HepG2 (cell line): Measurements from ENCODE around the gene USP34. TPM values are rescaled to one million over a fixed set of nuclear protein-coding genes. Genes with fewer than 3 reads are reported as not detected.
A peak's percentile ranks its signal among the peaks of the same experiment; 100 is the strongest.

Experiments
- ATAC-seq: fragments of 200-7000 bp; cut with Tn5 transposase; 3 replicates; pipeline ENCODE4 v1.9.1; 2020; ENCODE audit warnings: mild to moderate bottlenecking, moderate library complexity
- BruUV-seq: library from RNA; stranded (reverse); fragments of 400-500 nt; replicated peaks from 2 replicates; lab custom pipeline; 2021; lab: Mats Ljungman, UMichigan
- CTCF ChIA-PET: fragments of 300-600 bp; formaldehyde crosslinking; extraction: SDS; loops from one replicate; lab custom pipeline; 2021; ENCODE audit warnings: low total read pairs, inconsistent platforms, low intra/inter-chr PET ratio; lab: Yijun Ruan, JAX
- POLR2A ChIA-PET: fragments of 350-600 bp; sonication (Branson Sonifier 250); formaldehyde crosslinking; loops from one replicate; lab custom pipeline; 2020; ENCODE audit warnings: antibody characterized with exemption, inconsistent platforms; lab: Yijun Ruan, JAX
- DNase-seq: peaks from one replicate; pipeline ENCODE4 v3.0.0-alpha.2; 2015; ENCODE audit warnings: low spot score
- FAIRE-seq: peaks from 3 replicates; lab custom pipeline; 2011; peaks lifted over from hg19 to GRCh38; lab: Jason Lieb, UNC
- H2AFZ ChIP-seq: one replicate; pipeline ENCODE4 v1.6.1; 2011; ENCODE audit warnings: low read length, inconsistent platforms
- H3K27ac ChIP-seq: fragments of 300-600 bp; 3 replicates; pipeline ENCODE4 v1.8.0; 2011; ENCODE audit warnings: mixed run types, mild to moderate bottlenecking, mixed read lengths, low read length, inconsistent platforms; ENCODE audit not compliant: insufficient read depth; ENCODE audit errors: extremely low read length
- H3K27me3 ChIP-seq, 2 experiments: fragments of 200-600 bp in 1 of 2; 2 replicates in 1 of 2; 3 replicates in 1 of 2; pipeline versions ENCODE4 v1.6.0 to v1.8.0; 2011; ENCODE audit warnings: low read length in 2 of 2, mild to moderate bottlenecking in 2 of 2, moderate library complexity in 2 of 2, inconsistent platforms in 1 of 2; ENCODE audit not compliant: insufficient read depth in 2 of 2, control insufficient read depth in 1 of 2
- H3K36me3 ChIP-seq, 2 experiments: fragments of 200-600 bp in 1 of 2; replicated peaks in 1 of 2; 2 replicates in 1 of 2; 3 replicates in 1 of 2; pipeline versions ENCODE4 v1.5.1 to v1.8.0; 2011; ENCODE audit warnings: low read length in 2 of 2, inconsistent platforms in 1 of 2; ENCODE audit not compliant: insufficient read depth in 2 of 2, control insufficient read depth in 1 of 2
- H3K4me1 ChIP-seq: 2 replicates; pipeline ENCODE4 v1.5.1; 2012; ENCODE audit warnings: low read length, inconsistent platforms; ENCODE audit not compliant: insufficient read depth
- H3K4me2 ChIP-seq: 2 replicates; pipeline ENCODE4 v1.6.0; 2011; ENCODE audit warnings: low read depth, low read length, inconsistent platforms
- H3K4me3 ChIP-seq, 3 experiments: fragments of 200-600 bp in 1 of 3; sonication (generic), shearing (Covaris generic) in 1 of 3; replicated peaks in 1 of 3; 2 replicates each; pipeline ENCODE4 v1.5.1; 2011 to 2016; ENCODE audit warnings: low read length in 3 of 3, inconsistent platforms in 2 of 3, low read depth in 2 of 3, mild to moderate bottlenecking in 2 of 3, control low read depth in 1 of 3, mixed read lengths in 1 of 3; ENCODE audit not compliant: insufficient read depth in 1 of 3
- H3K79me2 ChIP-seq: one replicate; pipeline ENCODE4 v1.6.1; 2011; ENCODE audit warnings: low read length, inconsistent platforms; ENCODE audit not compliant: insufficient read depth
- H3K9ac ChIP-seq: 2 replicates; pipeline ENCODE4 v1.6.0; 2011; ENCODE audit warnings: mild to moderate bottlenecking, low read depth, low read length, inconsistent platforms; ENCODE audit not compliant: insufficient read depth
- H3K9me3 ChIP-seq: 2 replicates; pipeline ENCODE4 v1.5.1; 2012; ENCODE audit warnings: mild to moderate bottlenecking, low read length
- H4K20me1 ChIP-seq: 2 replicates; pipeline ENCODE4 v1.6.0; 2011; ENCODE audit warnings: inconsistent platforms, mild to moderate bottlenecking, low read length, moderate library complexity; ENCODE audit not compliant: insufficient read depth
- CAMTA2 ChIP-seq: sonication (generic); formaldehyde crosslinking; IDR thresholded peaks from 2 replicates; pipeline ENCODE4 v1.4.0; 2020; ENCODE audit warnings: mild to moderate bottlenecking, missing genetic modification reagents, borderline replicate concordance
- GMEB1 ChIP-seq: sonication (generic); formaldehyde crosslinking; IDR thresholded peaks from 2 replicates; pipeline ENCODE4 v1.5.1; 2020; ENCODE audit warnings: missing genetic modification reagents, mild to moderate bottlenecking, borderline replicate concordance
- MAFF ChIP-seq: IDR thresholded peaks from 2 replicates; pipeline ENCODE4 v1.6.1; 2011; ENCODE audit warnings: low read depth, low read length, improper control_type of control experiment
- RBM22 ChIP-seq: fragments of 200-400 bp; formaldehyde crosslinking; optimal IDR thresholded peaks from 2 replicates; pipeline ENCODE3; 2017; ENCODE audit warnings: mild to moderate bottlenecking, low read length, moderate library complexity
- SALL1 ChIP-seq: sonication (generic); formaldehyde crosslinking; IDR thresholded peaks from 2 replicates; pipeline ENCODE4 v1.8.0; 2022; ENCODE audit warnings: mild to moderate bottlenecking, missing genetic modification reagents
- SNRNP70 ChIP-seq: fragments of 200-400 bp; formaldehyde crosslinking; IDR thresholded peaks from 2 replicates; pipeline ENCODE4 v1.6.1; 2017; ENCODE audit warnings: mild to moderate bottlenecking, low read depth, low read length, moderate library complexity
- TCF12 ChIP-seq, 2 experiments: fragments of 450-650 bp in 1 of 2; sonication (generic) in 1 of 2; formaldehyde crosslinking in 1 of 2; IDR thresholded peaks; 2 replicates each; pipeline versions ENCODE4 v1.6.1 to v1.8.0; 2017 to 2022; ENCODE audit warnings: antibody characterized with exemption in 1 of 2, mild to moderate bottlenecking in 1 of 2, missing genetic modification reagents in 1 of 2, moderate library complexity in 1 of 2
- ZFY ChIP-seq: sonication (generic); formaldehyde crosslinking; IDR thresholded peaks from 2 replicates; pipeline ENCODE4 v1.4.0; 2020; ENCODE audit warnings: missing genetic modification reagents
- ZNF331 ChIP-seq: sonication (generic); formaldehyde crosslinking; IDR thresholded peaks from 2 replicates; pipeline ENCODE4 v1.4.0; 2020; ENCODE audit warnings: missing genetic modification reagents
- ZNF562 ChIP-seq: sonication (generic); formaldehyde crosslinking; IDR thresholded peaks from 2 replicates; pipeline ENCODE4 v1.8.0; 2022; ENCODE audit warnings: missing genetic modification reagents, borderline replicate concordance
- WGBS: methylation state at CpG from one replicate; pipeline ENCODE4 v1.1.6; 2017; ENCODE audit warnings: low lambda C conversion rate; 5-methylcytosine and 5-hydroxymethylcytosine counted together
- in situ Hi-C: cut with HindIII; loops from 2 replicates; pipeline ENCODE4 v1.10.0; 2017; ENCODE audit warnings: low pct_unique_long_range_greater_than_20kb; ENCODE audit not compliant: extremely low pct_ligation_motif_present
- intact Hi-C: fragments of 100-400 bp; cut with micrococcal nuclease; formaldehyde crosslinking; loops from one replicate; pipeline ENCODE4 v1.10.0; 2022; ENCODE audit not compliant: unreplicated experiment
- polyA plus RNA-seq, 8 experiments: library from polyadenylated mRNA; depleted of rRNA in 3 of 8; stranded (reverse) in 7 of 8; unstranded in 1 of 8; fragments of >200 nt; fragmentation: Illumina TruSeq in 4 of 8; extraction: Trizol in 4 of 8; gene quantifications; 2 replicates each; pipeline versions ENCODE4 v1.2.1 to v1.2.3, GENCODE V29; 2011 to 2016; ENCODE audit warnings: low read depth in 4 of 8, missing spikeins in 1 of 8, mixed read lengths in 1 of 8; ENCODE audit not compliant: insufficient read depth in 1 of 8
- total RNA-seq, 5 experiments: library from RNA; depleted of rRNA; stranded (reverse); fragments of >200 nt; fragmentation: Illumina TruSeq; extraction: Trizol; gene quantifications; 2 replicates each; pipeline ENCODE4 v1.2.3, GENCODE V29; 2016; ENCODE audit warnings: low read depth in 1 of 5
- TF ChIP-seq, protein P1 (sequence below): sonication (generic); formaldehyde crosslinking; IDR thresholded peaks from 2 replicates; pipeline ENCODE4 v1.5.0; 2020; ENCODE audit warnings: mild to moderate bottlenecking, missing genetic modification reagents, borderline replicate concordance

Gene USP34
- total and polyA plus RNA-seq, 2 of the 13 experiments (the other 11 are each of a cell fraction or from before 2014, with no cell fraction given): 99.2 to 100 TPM

- H3K27ac ChIP-seq: no peak overlapping the region
- no peak for TF ChIP-seq SALL1 (CRISPR knock-in tag)
- peak; percentile 79 for TF ChIP-seq RBM22
- TF ChIP-seq ZNF562 (CRISPR knock-in tag): no peak
- TF ChIP-seq ZFY (CRISPR knock-in tag): no peak
- TF ChIP-seq TCF12 (IDR thresholded peaks at IDR 0.05): no peak
- TF ChIP-seq TCF12 (CRISPR knock-in tag; IDR thresholded peaks at IDR 0.05): no peak
- TF ChIP-seq MAFF: 0 out of 2 replicates have a peak, but pooled peaks have one; percentile 21
- TF ChIP-seq, all 625 proteins: peak for 2
- in situ Hi-C loops: no loop called here
- no peaks in the 10 kb centered on the region for H4K20me1 ChIP-seq
- no peaks in the 10 kb centered on the region for H3K79me2 ChIP-seq
- peaks cover 8 to 57% of the 10 kb centered on the region in 2 experiments; a peak in 4 of 5 replicates for H3K36me3 ChIP-seq
- H3K27me3 ChIP-seq: no peaks in the 10 kb centered on the region
- no peaks in the 10 kb centered on the region for H3K9me3 ChIP-seq
- no peaks in the 10 kb centered on the region for H3K4me1 ChIP-seq
- WGBS: 94% methylated on average over 2 of the region's 2 CpGs
- POLR2A ChIA-PET: no interaction called here
- FAIRE-seq: no peak
- CTCF ChIA-PET: no interaction called here
- no peak overlapping the region for H3K4me3 ChIP-seq
- no TSS peak for BruUV-seq
- H3K9ac ChIP-seq: no peak overlapping the region
- DNase-seq: no peak
- ATAC-seq: no peak
- intact Hi-C loops: no loop called here
- H3K4me2 ChIP-seq: no peak overlapping the region
- no peak overlapping the region for H2AFZ ChIP-seq
Measured at GRCh38 chr2:61220768-61221167, 250.1 kb downstream of the USP34 start.

- Histone ChIP-seq H3K9me3 (no peaks in the 10 kb centered on the region), H3K4me2 (no peak overlapping the region), H3K79me2 (no peaks in the 10 kb centered on the region), H3K9ac (no peak overlapping the region), H4K20me1 (no peaks in the 10 kb centered on the region), H3K36me3 (peaks cover 17 to 58% of the 10 kb centered on the region in 2 experiments), H3K4me1 (no peaks in the 10 kb centered on the region), H3K27me3 (no peaks in the 10 kb centered on the region), H3K27ac (no peak overlapping the region), H2AFZ (no peak overlapping the region), H3K4me3 (no peak overlapping the region)
- WGBS: 96% methylated on average over 2 of the region's 2 CpGs
- in situ Hi-C loops: no loop called here
- intact Hi-C loops: no loop called here
- no peak for DNase-seq
- ChIA-PET CTCF (no interaction called here), POLR2A (no interaction called here)
- BruUV-seq: TSS peak; percentile 20
- FAIRE-seq: no peak
- no peak for ATAC-seq
- TF ChIP-seq SNRNP70: no peak
- TF ChIP-seq, protein P1, sequence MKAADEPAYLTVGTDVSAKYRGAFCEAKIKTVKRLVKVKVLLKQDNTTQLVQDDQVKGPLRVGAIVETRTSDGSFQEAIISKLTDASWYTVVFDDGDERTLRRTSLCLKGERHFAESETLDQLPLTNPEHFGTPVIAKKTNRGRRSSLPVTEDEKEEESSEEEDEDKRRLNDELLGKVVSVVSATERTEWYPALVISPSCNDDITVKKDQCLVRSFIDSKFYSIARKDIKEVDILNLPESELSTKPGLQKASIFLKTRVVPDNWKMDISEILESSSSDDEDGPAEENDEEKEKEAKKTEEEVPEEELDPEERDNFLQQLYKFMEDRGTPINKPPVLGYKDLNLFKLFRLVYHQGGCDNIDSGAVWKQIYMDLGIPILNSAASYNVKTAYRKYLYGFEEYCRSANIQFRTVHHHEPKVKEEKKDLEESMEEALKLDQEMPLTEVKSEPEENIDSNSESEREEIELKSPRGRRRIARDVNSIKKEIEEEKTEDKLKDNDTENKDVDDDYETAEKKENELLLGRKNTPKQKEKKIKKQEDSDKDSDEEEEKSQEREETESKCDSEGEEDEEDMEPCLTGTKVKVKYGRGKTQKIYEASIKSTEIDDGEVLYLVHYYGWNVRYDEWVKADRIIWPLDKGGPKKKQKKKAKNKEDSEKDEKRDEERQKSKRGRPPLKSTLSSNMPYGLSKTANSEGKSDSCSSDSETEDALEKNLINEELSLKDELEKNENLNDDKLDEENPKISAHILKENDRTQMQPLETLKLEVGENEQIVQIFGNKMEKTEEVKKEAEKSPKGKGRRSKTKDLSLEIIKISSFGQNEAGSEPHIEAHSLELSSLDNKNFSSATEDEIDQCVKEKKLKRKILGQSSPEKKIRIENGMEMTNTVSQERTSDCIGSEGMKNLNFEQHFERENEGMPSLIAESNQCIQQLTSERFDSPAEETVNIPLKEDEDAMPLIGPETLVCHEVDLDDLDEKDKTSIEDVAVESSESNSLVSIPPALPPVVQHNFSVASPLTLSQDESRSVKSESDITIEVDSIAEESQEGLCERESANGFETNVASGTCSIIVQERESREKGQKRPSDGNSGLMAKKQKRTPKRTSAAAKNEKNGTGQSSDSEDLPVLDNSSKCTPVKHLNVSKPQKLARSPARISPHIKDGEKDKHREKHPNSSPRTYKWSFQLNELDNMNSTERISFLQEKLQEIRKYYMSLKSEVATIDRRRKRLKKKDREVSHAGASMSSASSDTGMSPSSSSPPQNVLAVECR (CRISPR knock-in tag): no peak
- no peak for TF ChIP-seq CAMTA2
- TF ChIP-seq ZNF331 (CRISPR knock-in tag): no peak
- TF ChIP-seq GMEB1 (CRISPR knock-in tag): no peak
Measured at GRCh38 chr2:61218817-61219170, 252.1 kb downstream of the USP34 start.
